A549 treated with ZK216348 at 1 μM for 4 hours (cell line): Measurements from ENCODE around the gene SRR. TPM values are rescaled to one million over a fixed set of nuclear protein-coding genes. Genes with fewer than 3 reads are reported as not detected.

Source experiments
- total RNA-seq: library from RNA; stranded (reverse); fragments of 200-300 nt; extraction: Qiagen RNA extraction; gene quantifications from 5 replicates; pipeline ENCODE4 v1.2.3, GENCODE V29; 2022; ENCODE audit warnings: low read depth

SRR gene
- total RNA-seq, result 6.8 to 11.0 TPM (median 9.6 TPM) in 5 replicates

GRCh38 chr17:2303204-2304188 is at the start of gene SRR, which contains the start of gene SMG6:
Gene SRR (plus strand): TSS chr17:2303950. CDS start chr17:2315561, 11,611 bp downstream.
Gene SMG6 (minus strand): TSS chr17:2303785. CDS start chr17:2303720, 65 bp downstream.

GRCh38 chr17:2336215-2336851 is 32.6 kb downstream of the SRR start, which contains the start of gene TSR1:
Gene TSR1 (minus strand): TSS chr17:2336457. CDS start chr17:2336427, 30 bp downstream.

GRCh38 chr17:2336852-2337543 is 33.2 kb downstream of the SRR start, which contains the start of gene SGSM2:
Gene SGSM2 (plus strand): TSS chr17:2337501. CDS start chr17:2337689, 188 bp downstream.

Other genes with a start within 250 kb of the SRR start
- 0.28 to 2.7 TPM (median 2.0 TPM) in 5 replicates for gene HIC1, start 248.8 kb upstream of the SRR start, total RNA-seq
- gene SMG6, start 165 bp upstream of the SRR start, total RNA-seq, result 20.6 to 30.9 TPM (median 26.7 TPM) in 5 replicates
- gene TSR1, start 32.5 kb downstream of the SRR start, total RNA-seq, result 56.9 to 71.7 TPM (median 61.5 TPM) in 5 replicates
- 26.7 to 49.5 TPM (median 42.3 TPM) in 5 replicates for gene SGSM2, start 33.6 kb downstream of the SRR start, total RNA-seq
- 12.6 to 22.4 TPM (median 18.6 TPM) in 5 replicates for gene MNT, start 97.1 kb downstream of the SRR start, total RNA-seq
- gene METTL16, start 207.9 kb downstream of the SRR start, total RNA-seq, result 29.6 to 37.0 TPM (median 33.5 TPM) in 5 replicates